ENCODE data around the gene SPNS2. TPM values are rescaled to one million over a fixed set of nuclear protein-coding genes. Genes with fewer than 3 reads are reported as not detected.

SPNS2 gene
- total and polyA plus RNA-seq, 2 of the 8 experiments (the other 6 are each of a cell fraction or from before 2014, with no cell fraction given): 1.2 to 1.5 TPM

DNA sequence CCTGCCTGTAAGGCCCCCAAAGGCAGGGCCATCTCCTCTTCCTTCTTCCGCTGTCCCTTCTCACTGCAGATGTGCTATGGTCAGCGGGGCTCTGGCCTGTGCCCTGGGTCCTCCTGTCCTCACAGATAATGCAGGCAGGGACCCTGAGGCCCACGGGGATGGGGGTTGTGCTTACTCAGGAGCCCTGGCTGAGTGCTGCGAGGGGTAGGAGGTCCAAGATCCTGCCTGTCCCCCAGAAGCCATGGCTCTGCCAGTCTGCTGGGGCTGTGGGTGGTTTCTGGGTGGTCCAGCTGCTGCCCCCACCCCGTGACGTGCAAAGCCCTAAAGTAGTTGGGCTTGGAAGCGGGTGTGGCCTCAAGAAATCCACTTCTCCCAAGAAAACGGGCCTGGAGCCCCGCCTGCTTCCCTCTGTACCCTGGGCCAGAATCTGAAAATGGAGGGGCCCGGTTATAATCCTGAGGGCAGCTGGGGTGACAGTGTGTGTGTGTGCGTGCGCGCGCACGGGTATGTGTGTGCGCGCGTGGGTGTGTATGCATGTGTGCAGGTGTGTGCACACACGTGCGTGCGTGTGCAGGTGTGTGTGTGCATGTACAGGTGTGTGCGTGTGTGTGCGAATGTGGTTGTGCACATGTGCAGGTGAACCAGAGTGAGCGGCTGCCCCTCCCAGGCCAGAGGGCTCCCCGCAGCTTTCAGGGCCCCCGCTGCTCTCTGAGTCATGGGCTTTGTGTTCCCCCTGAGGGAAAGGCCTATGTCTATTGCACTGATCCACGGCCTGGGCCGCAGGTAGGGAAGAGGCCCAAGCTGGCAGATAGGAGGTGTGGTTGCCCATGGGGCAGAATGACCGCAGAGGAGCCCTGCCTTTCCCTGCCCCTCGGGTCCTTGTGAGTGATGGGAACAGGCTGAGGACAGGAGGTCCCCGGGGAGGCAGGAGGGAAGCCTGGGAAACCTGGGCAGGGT lies 13.8 kb downstream of the SPNS2 start (continued):
- TF ChIP-seq NANOG (IDR thresholded peaks at IDR 0.05; ENCODE audit: insufficient read depth, low read depth, low read length, poor library complexity, severe bottlenecking) (no peak), POLR2AphosphoS5 (IDR thresholded peaks at IDR 0.05; ENCODE audit: low read depth, low read length) (no peak), EZH2 (IDR thresholded peaks at IDR 0.05; ENCODE audit: low read depth, low read length, severe bottlenecking) (no peak), SAP30 (IDR thresholded peaks at IDR 0.05; ENCODE audit: insufficient read depth, insufficient replicate concordance, low read length) (no peak), CHD7 (IDR thresholded peaks at IDR 0.05; ENCODE audit: insufficient replicate concordance, low read length) (no peak), CHD2 (IDR thresholded peaks at IDR 0.05; ENCODE audit: low read length) (no peak), CHD1 (IDR thresholded peaks at IDR 0.05; ENCODE audit: low read depth, low read length) (no peak)
- TF ChIP-seq, protein P1, sequence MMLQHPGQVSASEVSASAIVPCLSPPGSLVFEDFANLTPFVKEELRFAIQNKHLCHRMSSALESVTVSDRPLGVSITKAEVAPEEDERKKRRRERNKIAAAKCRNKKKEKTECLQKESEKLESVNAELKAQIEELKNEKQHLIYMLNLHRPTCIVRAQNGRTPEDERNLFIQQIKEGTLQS (IDR thresholded peaks at IDR 0.05; ENCODE audit: insufficient read depth, low read depth, low read length): no peak
